ENCODE measurements around the gene CCDC71. TPM values are rescaled to one million over a fixed set of nuclear protein-coding genes. Genes with fewer than 3 reads are reported as not detected.

CCDC71 gene
- total and polyA plus RNA-seq, 2 experiments from 2014 or later, result 0.39 to 59.2 TPM

DNA sequence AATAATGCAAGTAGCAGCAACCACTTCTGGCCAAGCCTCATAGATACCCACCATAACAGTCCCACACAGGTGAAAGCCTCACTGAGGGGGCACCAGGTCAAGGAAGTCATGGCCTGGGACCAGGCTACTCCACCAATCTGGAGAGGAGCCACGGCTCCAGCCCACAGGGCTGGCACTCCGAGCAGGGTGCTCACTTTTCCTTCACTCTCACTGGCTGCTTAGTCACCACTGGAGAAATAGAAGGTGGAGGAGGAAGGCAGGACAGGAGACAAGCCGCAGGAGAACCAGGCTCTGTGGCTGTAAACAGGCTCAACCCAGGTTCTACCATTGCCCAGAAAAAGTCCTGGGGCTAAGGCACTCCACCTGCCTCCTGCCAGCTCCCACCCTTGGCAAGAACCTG lies 46.7 kb downstream of the CCDC71 start:
- Histone ChIP-seq H3K27me3 (no peaks in the 10 kb centered on the region), H3K4me3 (peak overlapping the region; percentile 62), H3K4me1 (ENCODE audit: low read depth) (peaks cover 10% of the 10 kb centered on the region), H3K27ac (peak overlapping the region; percentile 98), H3K9me3 (ENCODE audit: low read depth) (no peaks in the 10 kb centered on the region), H3K36me3 (peaks cover 55% of the 10 kb centered on the region)
- TF ChIP-seq, protein P1, sequence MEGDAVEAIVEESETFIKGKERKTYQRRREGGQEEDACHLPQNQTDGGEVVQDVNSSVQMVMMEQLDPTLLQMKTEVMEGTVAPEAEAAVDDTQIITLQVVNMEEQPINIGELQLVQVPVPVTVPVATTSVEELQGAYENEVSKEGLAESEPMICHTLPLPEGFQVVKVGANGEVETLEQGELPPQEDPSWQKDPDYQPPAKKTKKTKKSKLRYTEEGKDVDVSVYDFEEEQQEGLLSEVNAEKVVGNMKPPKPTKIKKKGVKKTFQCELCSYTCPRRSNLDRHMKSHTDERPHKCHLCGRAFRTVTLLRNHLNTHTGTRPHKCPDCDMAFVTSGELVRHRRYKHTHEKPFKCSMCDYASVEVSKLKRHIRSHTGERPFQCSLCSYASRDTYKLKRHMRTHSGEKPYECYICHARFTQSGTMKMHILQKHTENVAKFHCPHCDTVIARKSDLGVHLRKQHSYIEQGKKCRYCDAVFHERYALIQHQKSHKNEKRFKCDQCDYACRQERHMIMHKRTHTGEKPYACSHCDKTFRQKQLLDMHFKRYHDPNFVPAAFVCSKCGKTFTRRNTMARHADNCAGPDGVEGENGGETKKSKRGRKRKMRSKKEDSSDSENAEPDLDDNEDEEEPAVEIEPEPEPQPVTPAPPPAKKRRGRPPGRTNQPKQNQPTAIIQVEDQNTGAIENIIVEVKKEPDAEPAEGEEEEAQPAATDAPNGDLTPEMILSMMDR (IDR thresholded peaks at IDR 0.05; ENCODE audit: low read depth, low read length), result no peak
- DNase-seq (ENCODE audit: low read depth in 1 of 2, low spot score in 1 of 2), result no peak

DNA sequence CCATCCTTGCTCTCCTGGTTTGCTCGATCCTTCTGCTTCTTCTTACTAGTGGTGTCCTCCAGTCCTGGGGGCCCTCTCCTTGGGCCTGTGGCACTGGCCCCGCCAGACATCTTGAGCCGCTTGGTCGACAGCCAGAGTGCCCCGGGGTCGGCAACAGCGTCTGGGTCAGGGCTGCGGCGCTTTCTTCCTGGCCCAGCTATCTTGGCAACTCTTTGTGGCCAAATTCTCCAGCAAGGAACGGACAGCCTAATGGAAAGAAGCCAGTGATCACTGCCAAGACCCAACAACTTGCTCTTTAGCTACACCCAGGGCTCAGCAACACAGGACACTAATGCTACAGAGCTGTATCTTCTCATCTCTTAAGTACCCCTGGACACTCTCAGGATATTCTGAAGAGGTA lies 47.1 kb downstream of the CCDC71 start:
- H3K9me3 ChIP-seq (ENCODE audit: low read depth), result no peaks in the 10 kb centered on the region
- TF ChIP-seq, protein P1 (IDR thresholded peaks at IDR 0.05; ENCODE audit: low read depth, low read length), result no peak
- H3K27me3 ChIP-seq, result no peaks in the 10 kb centered on the region
- no peak overlapping the region for H3K4me3 ChIP-seq
- peaks cover 10% of the 10 kb centered on the region for H3K4me1 ChIP-seq (ENCODE audit: low read depth)
- peak overlapping the region; percentile 98 for H3K27ac ChIP-seq
- peak in 1 of 2 donors; percentile 33 for DNase-seq (ENCODE audit: low read depth in 1 of 2, low spot score in 1 of 2)
- H3K36me3 ChIP-seq, result peaks cover 55% of the 10 kb centered on the region

Other genes starting within 250 kb of the CCDC71 start
- 89.3 and 116 TPM in 2 replicates for gene ARIH2, start 247.5 kb downstream of the CCDC71 start, total RNA-seq
- gene ARIH2, start 247.5 kb downstream of the CCDC71 start, polyA plus RNA-seq, result 78.1 and 78.6 TPM in 2 replicates
- 63.3 and 76.5 TPM in 2 replicates for gene P4HTM, start 176.1 kb downstream of the CCDC71 start, total RNA-seq
- 60.4 and 84.7 TPM in 2 replicates for gene P4HTM, start 176.1 kb downstream of the CCDC71 start, polyA plus RNA-seq
- 176 and 223 TPM in 2 replicates for gene WDR6, start 158.9 kb downstream of the CCDC71 start, total RNA-seq
- 276 and 277 TPM in 2 replicates for gene WDR6, start 158.9 kb downstream of the CCDC71 start, polyA plus RNA-seq
- 78.0 and 81.0 TPM in 2 replicates for gene DALRD3, start 147.8 kb downstream of the CCDC71 start, total RNA-seq
- gene DALRD3, start 147.8 kb downstream of the CCDC71 start, polyA plus RNA-seq, result 54.6 and 96.2 TPM in 2 replicates
- gene NDUFAF3, start 144.2 kb downstream of the CCDC71 start, total RNA-seq, result 217 and 361 TPM in 2 replicates
- gene NDUFAF3, start 144.2 kb downstream of the CCDC71 start, polyA plus RNA-seq, result 280 and 310 TPM in 2 replicates
- gene IMPDH2, start 136.9 kb downstream of the CCDC71 start, total RNA-seq, result 155 and 186 TPM in 2 replicates
- gene IMPDH2, start 136.9 kb downstream of the CCDC71 start, polyA plus RNA-seq, result 118 and 179 TPM in 2 replicates
- gene QRICH1, start 72.3 kb downstream of the CCDC71 start, total RNA-seq, result 94.4 and 116 TPM in 2 replicates
- gene QRICH1, start 72.3 kb downstream of the CCDC71 start, polyA plus RNA-seq, result 42.0 and 44.3 TPM in 2 replicates
- 277 and 345 TPM in 2 replicates for gene QARS1, start 61.6 kb downstream of the CCDC71 start, total RNA-seq
- 173 and 188 TPM in 2 replicates for gene QARS1, start 61.6 kb downstream of the CCDC71 start, polyA plus RNA-seq
- 103 and 122 TPM in 2 replicates for gene USP19, start 45.5 kb downstream of the CCDC71 start, total RNA-seq
- gene USP19, start 45.5 kb downstream of the CCDC71 start, polyA plus RNA-seq, result 50.5 and 61.8 TPM in 2 replicates
- gene LAMB2, start 33.3 kb downstream of the CCDC71 start, total RNA-seq, result 875 and 1,233 TPM in 2 replicates
- gene LAMB2, start 33.3 kb downstream of the CCDC71 start, polyA plus RNA-seq, result 615 and 708 TPM in 2 replicates
- 158 and 173 TPM in 2 replicates for gene KLHDC8B, start 5.3 kb upstream of the CCDC71 start, total RNA-seq
- gene KLHDC8B, start 5.3 kb upstream of the CCDC71 start, polyA plus RNA-seq, result 162 and 188 TPM in 2 replicates
- 2.9 and 4.1 TPM in 2 replicates for gene C3orf62, start 110.9 kb upstream of the CCDC71 start, total RNA-seq
- gene C3orf62, start 110.9 kb upstream of the CCDC71 start, polyA plus RNA-seq, result 5.3 and 7.6 TPM in 2 replicates
- 11.2 and 22.7 TPM in 2 replicates for gene USP4, start 173.7 kb upstream of the CCDC71 start, total RNA-seq
- gene USP4, start 173.7 kb upstream of the CCDC71 start, polyA plus RNA-seq, result 30.1 and 55.1 TPM in 2 replicates
- gene GPX1, start 192.0 kb upstream of the CCDC71 start, total RNA-seq, result 328 and 360 TPM in 2 replicates
- gene GPX1, start 192.0 kb upstream of the CCDC71 start, polyA plus RNA-seq, result 371 and 429 TPM in 2 replicates
- gene RHOA, start 245.6 kb upstream of the CCDC71 start, total RNA-seq, result 461 and 522 TPM in 2 replicates
- 356 and 359 TPM in 2 replicates for gene RHOA, start 245.6 kb upstream of the CCDC71 start, polyA plus RNA-seq
- gene TCTA, start 246.1 kb upstream of the CCDC71 start, total RNA-seq, result 12.1 and 26.7 TPM in 2 replicates
- 16.8 and 30.6 TPM in 2 replicates for gene TCTA, start 246.1 kb upstream of the CCDC71 start, polyA plus RNA-seq